ENCODE data around the gene EFHC1.

- no peak for TF ChIP-seq CTCF (IDR thresholded peaks at IDR 0.05)
- TF ChIP-seq POLR2A (IDR thresholded peaks at IDR 0.05) = no peak
- TF ChIP-seq POLR2AphosphoS5 (IDR thresholded peaks at IDR 0.05) = no peak
- no peak for TF ChIP-seq EP300 (IDR thresholded peaks at IDR 0.05; ENCODE audit: low read depth)
Observed at GRCh38 chr6:52562911-52563310, 142.8 kb downstream of the EFHC1 start.

Measured in transverse colon (tissue), 4 donors.